Mesothelial cell of epicardium (in vitro differentiated cells): ENCODE results near the gene RIBC2. TPM values are rescaled to one million over a fixed set of nuclear protein-coding genes. Genes with fewer than 3 reads are reported as not detected.
A peak's percentile ranks its signal among the peaks of the same experiment; 100 is the strongest.
"Not testable (repeated sequence)": the region's sequence is repeated elsewhere in the genome, so short reads cannot be mapped to it uniquely, and the experiment has no call there.

Experiments
- DNase-seq, 2 experiments: peaks; one replicate each; pipeline ENCODE4 v3.0.0; 2021; ENCODE audit warnings: low spot score in 2 of 2; ENCODE audit not compliant: unreplicated experiment in 2 of 2
- H3K27ac Mint-ChIP-seq: 2 replicates; pipeline ENCODE4 v1.8.0; 2021; ENCODE audit warnings: mixed read lengths
- H3K27me3 Mint-ChIP-seq: 2 replicates; pipeline ENCODE4 v1.8.0; 2021; ENCODE audit warnings: low read depth, mixed read lengths
- H3K36me3 Mint-ChIP-seq: 2 replicates; pipeline ENCODE4 v1.8.0; 2021; ENCODE audit warnings: mixed read lengths
- H3K4me1 Mint-ChIP-seq: 2 replicates; pipeline ENCODE4 v1.8.0; 2021; ENCODE audit warnings: mixed read lengths
- H3K4me3 Mint-ChIP-seq: 2 replicates; pipeline ENCODE4 v1.8.0; 2021; ENCODE audit warnings: mild to moderate bottlenecking, moderate library complexity, mixed read lengths
- H3K9me3 Mint-ChIP-seq: 2 replicates; pipeline ENCODE4 v1.8.0; 2021; ENCODE audit warnings: mixed read lengths
- CTCF ChIP-seq: fragments of 200-600 bp; sonication (generic); IDR thresholded peaks from one replicate; pipeline ENCODE4 v1.5.0; 2021; ENCODE audit warnings: antibody characterized with exemption; ENCODE audit not compliant: unreplicated experiment
- total RNA-seq: library from RNA; stranded (reverse); gene quantifications from 3 replicates; pipeline ENCODE4 v1.2.1, GENCODE V29; 2021

RIBC2 gene, protein sequence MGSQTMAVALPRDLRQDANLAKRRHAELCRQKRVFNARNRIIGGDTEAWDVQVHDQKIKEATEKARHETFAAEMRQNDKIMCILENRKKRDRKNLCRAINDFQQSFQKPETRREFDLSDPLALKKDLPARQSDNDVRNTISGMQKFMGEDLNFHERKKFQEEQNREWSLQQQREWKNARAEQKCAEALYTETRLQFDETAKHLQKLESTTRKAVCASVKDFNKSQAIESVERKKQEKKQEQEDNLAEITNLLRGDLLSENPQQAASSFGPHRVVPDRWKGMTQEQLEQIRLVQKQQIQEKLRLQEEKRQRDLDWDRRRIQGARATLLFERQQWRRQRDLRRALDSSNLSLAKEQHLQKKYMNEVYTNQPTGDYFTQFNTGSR
- total RNA-seq: 2.0 to 2.5 TPM (median 2.1 TPM) in 3 replicates

GRCh38 chr22:45413368-45414211 lies at the start of gene RIBC2, which contains the start of gene SMC1B:
RIBC2 (plus strand) TSS chr22:45413693; CDS start chr22:45413887, 194 bp downstream.
SMC1B (minus strand) TSS chr22:45413599; CDS start chr22:45413567, 32 bp downstream.
- peaks cover 2% of the 10 kb centered on the region for H3K9me3 Mint-ChIP-seq
- peak in 1 of 2 experiments; percentile 71 for DNase-seq
- H3K4me3 Mint-ChIP-seq: peak within 1 kb of the TSS; percentile 64
- TF ChIP-seq CTCF: no peak
- H3K27ac Mint-ChIP-seq: peak within 1 kb of the TSS; percentile 85
- peaks cover 4% of the 10 kb centered on the region for H3K4me1 Mint-ChIP-seq
- no peaks in the 10 kb centered on the region for H3K27me3 Mint-ChIP-seq
- peaks cover 10% of the 10 kb centered on the region for H3K36me3 Mint-ChIP-seq

DNA sequence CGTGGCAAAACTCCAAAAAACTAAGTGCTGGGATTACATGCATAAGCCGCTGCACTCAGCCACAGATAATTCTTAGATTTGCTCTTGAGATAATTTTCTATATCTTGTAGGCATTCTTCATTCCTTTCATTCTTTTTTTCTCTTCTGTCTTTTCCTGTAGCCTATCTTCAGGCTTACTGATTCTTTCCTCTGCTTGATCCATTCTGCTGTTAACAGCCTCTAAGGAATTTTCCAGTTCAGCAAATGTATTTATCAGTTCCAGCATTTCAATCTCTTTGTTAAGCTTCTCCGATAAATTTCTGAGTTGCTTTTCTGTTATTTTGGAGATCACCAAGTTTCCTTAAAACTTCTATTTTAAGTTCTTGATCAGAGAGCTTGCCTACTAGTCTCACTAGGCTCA lies 46.8 kb upstream of the RIBC2 start:
- Mint-ChIP-seq H3K4me1 (no peaks in the 10 kb centered on the region), H3K9me3 (peaks cover 14% of the 10 kb centered on the region), H3K4me3 (no peak overlapping the region), H3K27me3 (peaks cover 7% of the 10 kb centered on the region), H3K36me3 (peaks cover 8% of the 10 kb centered on the region), H3K27ac (no peak overlapping the region)
- DNase-seq: no peak
- TF ChIP-seq CTCF: no peak

DNA sequence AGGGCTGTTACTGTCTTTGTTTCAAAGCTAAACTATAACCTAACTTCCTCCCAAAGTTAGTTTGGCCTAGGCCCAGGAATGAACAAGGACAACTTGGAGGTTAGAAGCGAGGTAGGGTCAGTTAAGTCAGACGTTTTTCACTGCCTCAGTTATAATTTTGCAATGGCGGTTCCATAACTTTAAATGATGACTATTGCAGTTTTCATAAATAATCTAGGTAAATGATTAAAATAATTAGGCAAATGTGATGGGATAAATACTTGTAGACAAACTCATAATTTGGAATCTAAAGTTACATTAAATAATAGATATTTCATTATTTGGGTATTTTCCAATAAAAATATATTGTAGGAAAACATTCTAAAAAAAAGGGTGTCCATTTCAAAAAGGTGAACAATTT lies 39.9 kb upstream of the RIBC2 start:
- not testable (repeated sequence) for H3K27me3 Mint-ChIP-seq, H3K4me3 Mint-ChIP-seq, H3K36me3 Mint-ChIP-seq, H3K27ac Mint-ChIP-seq, H3K4me1 Mint-ChIP-seq, DNase-seq
- peaks cover 23% of the 10 kb centered on the region for H3K9me3 Mint-ChIP-seq

GRCh38 chr22:45376009-45376408 lies 37.5 kb upstream of the RIBC2 start:
- Mint-ChIP-seq H3K4me1 (no peaks in the 10 kb centered on the region), H3K27ac (no peak overlapping the region), H3K36me3 (peaks cover 2% of the 10 kb centered on the region), H3K9me3 (peaks cover 23% of the 10 kb centered on the region), H3K4me3 (no peak overlapping the region), H3K27me3 (no peaks in the 10 kb centered on the region)
- no peak for DNase-seq
- no peak for TF ChIP-seq CTCF

DNA sequence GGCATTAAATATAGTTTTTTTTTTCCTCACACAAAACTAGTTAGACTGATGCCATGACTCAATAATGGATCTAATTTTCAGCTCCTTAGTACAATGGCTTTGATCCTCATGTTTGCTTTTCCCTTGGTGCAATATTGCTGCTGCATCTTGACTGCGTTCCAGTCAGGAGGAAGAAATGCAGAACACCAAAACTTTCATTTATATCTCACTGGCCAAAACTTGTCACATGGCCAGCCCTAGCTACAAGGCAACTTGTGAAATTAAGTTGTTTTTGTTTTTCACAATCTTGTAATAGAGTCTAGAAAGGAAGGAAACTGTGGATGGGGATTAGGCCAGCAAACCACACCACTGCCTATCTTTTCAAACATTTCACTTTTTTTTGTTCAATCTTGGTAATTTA lies 36.8 kb upstream of the RIBC2 start:
- Mint-ChIP-seq H3K27ac (no peak overlapping the region), H3K4me3 (no peak overlapping the region), H3K36me3 (peaks cover 2% of the 10 kb centered on the region), H3K27me3 (no peaks in the 10 kb centered on the region), H3K9me3 (peaks cover 23% of the 10 kb centered on the region), H3K4me1 (no peaks in the 10 kb centered on the region)
- no peak for TF ChIP-seq CTCF
- DNase-seq: no peak

DNA sequence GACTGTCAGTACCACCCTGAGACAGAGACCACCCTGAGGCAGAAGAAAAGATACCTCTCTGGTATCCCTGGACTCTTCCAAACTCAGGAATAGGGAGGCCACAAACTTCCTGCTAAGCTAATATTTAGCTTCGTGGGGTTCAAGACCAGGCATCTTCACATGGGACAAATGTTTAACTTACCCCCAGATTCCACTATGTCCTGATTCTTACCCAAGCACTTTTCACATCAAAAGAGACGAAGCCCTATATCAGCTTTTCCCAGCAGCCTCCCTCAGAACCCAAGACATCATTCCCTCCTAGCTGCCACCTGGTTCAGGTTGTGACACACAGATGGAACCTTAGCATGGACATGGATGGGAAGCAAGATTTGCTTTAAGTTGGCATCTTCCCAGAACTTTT lies 32.1 kb upstream of the RIBC2 start:
- no peak overlapping the region for H3K27ac Mint-ChIP-seq
- DNase-seq: no peak
- H3K4me1 Mint-ChIP-seq: no peaks in the 10 kb centered on the region
- no peaks in the 10 kb centered on the region for H3K36me3 Mint-ChIP-seq
- peaks cover 2% of the 10 kb centered on the region for H3K27me3 Mint-ChIP-seq
- H3K9me3 Mint-ChIP-seq: no peaks in the 10 kb centered on the region
- no peak overlapping the region for H3K4me3 Mint-ChIP-seq
- TF ChIP-seq CTCF: no peak
